GM19025 (cell line): ENCODE measurements around the gene AGT.
"Not testable (repeated sequence)": the region's sequence is repeated elsewhere in the genome, so short reads cannot be mapped to it uniquely, and the experiment has no call there.

Experiments used
- ATAC-seq: cut with Tn5 transposase; IDR thresholded peaks from one replicate; pipeline ENCODE4 v1.9.1; 2021; ENCODE audit warnings: mild to moderate bottlenecking, low read depth, moderate library complexity; ENCODE audit not compliant: unreplicated experiment

AGT gene

GRCh38 chr1:230708631-230709580, 5.0 kb downstream of the AGT start:
- no peak for ATAC-seq

DNA sequence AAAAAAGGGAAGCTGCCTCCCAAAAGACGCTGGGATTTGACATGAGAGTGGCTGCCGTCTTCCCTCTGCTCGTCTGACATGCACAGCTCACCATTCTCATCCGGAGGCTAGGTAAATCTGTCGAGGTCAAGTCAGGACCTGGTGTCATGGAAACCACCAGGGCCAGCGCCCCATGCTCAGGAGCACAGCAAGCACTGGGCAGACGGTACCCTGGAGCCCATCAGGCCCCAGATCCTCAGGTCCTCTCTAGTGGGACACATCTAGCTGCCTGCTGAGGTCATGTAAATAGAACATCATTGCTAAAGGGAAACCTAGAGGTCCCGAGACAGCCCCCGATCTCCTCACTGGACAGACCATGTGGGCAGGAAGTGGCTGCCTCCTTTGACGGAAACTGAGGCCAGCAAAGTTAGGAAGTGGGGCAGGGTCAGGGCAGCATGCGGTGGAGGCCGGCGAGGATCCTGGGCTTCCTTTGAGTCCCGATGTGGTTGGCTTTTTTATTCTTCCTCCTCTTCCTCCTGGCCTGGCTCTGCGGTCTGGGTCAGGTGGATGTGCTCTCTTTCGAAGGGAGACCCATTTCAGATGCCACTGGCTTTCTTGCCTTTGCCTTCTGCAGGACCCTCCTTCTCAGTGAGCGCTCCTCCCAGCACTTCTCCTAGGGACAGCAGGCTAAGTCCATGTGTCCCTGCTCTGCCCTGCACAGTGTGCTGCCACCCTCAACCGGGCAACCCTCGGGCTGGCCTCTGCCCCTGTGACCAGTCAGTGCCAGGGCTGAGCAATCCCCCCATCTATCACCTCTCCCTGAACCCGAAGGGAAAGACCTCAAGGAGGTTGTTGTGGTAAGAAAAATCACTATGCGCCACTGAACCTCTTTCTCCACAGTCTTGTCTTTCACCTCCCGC, 5.9 kb downstream of the AGT start:
- ATAC-seq, result no peak

DNA sequence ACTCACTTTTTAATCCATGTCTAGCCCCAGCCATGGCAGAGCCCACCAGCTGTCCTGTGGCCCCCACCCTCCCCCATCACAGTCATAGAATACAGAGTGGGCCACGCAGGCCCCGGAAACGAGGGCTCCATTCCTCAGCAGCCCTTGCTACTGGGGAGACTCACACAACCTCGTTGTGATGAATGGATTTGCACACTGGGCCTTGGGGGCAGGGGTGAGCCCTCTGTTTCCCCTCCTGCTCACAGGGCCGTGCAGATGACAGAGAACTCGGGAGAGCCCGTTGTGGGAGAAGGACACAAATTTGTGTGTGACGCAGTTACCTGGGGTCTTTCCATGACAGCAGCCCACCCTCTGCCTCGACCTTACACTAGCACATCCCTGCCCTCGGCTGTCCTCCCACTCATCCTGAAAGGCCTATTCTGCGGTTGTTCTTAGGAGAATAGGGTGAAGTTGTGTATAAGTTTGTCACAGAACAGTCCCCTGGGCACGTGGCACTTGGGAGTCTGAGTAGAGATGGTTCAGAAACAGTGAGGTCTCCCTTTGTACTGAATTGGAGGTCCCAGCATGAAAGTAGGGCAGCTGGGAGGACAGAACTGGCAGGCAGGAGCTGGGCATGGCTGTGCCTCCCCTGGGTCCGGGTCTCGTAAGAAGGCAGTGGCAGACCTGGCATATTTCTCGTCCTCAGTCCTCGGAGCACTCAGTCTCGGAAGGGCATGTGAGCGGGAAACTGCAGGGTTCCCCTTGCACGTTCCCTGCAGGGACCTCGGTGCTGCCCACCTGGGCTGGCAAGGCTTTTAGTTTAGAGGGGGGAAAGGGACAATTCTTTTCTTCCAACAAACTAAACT, 6.8 kb downstream of the AGT start:
- no peak for ATAC-seq

- ATAC-seq, result no peak
Measured at GRCh38 chr1:230706020-230706699, 7.8 kb downstream of the AGT start.

GRCh38 chr1:230705289-230706019, 8.5 kb downstream of the AGT start:
- ATAC-seq, result no peak

- no peak for ATAC-seq
Measured at GRCh38 chr1:230704830-230705229, 9.1 kb downstream of the AGT start.

GRCh38 chr1:230703679-230704385, 10.1 kb downstream of the AGT start:
- ATAC-seq, result no peak

DNA sequence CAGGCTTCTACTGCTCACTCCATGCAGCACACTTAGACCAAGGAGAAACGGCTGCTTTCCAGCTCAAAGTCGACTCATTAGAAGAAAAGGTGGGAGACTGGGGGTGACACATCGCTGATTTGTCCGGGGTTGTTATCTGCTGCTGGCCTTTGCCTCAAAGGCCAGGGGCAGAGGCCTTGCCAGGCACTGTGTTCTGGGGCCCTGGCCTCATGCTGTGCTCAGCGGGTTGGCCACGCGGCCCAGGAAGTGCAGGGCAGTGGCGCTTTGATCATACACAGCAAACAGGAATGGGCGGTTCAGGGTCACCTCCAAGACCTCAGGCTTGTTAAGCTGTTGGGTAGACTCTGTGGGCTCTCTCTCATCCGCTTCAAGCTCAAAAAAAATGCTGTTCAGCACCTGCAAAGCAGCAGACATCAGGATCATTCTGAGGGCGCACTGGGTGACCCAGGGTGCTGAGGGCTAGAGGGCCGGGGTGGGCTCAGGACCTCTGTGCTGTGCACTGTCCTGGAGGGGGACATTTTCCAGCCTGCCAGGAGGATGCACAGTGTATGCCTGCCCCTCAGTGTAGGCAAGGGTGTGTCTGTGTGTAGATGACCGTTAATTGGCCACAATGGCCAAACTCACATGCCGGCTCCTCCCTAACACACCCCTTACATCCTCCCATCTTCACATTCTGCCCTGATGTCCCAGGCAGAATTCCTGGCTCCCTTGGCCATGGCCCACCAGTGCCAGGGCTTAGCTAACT, 10.8 kb downstream of the AGT start:
- ATAC-seq, result no peak

GRCh38 chr1:230701895-230702768, 11.8 kb downstream of the AGT start:
- no peak for ATAC-seq

DNA sequence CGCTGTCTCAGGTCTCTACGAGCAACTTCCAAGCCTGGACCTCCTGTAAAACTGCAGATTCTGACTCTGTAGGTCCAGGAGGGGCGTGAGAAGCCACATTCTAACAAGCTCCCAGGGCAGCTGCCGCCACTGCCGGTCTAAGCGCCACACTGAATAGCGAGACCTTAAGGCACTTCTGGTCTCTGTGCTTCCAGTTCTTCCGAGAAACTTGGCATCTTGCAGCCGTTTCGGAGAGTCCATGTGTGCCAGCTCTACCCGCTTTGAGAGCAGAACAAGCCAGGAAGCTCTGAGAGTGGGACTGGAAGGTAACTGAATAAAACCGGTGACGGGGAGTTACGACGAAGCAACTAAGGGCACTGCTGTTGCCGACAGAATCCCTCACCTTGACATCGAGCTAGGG, 12.5 kb downstream of the AGT start:
- no peak for ATAC-seq

DNA sequence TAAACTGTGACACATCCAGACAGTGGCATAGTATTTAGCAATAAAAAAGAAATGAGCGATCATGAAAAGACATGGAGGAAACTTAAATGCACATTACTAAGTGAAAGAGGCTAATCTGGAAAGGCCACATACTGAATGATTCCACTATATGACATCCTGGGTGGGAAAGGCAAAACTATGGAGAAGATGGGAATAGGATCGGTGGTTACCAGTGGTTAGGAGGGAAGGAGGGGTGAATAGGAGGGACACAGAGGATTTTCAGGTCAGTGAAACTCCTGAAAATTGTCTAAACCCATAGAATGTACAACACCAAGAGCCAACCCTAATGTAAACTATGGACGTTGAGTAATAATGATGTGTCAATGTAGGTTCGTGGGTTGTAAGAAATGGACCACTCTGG, 13.8 kb downstream of the AGT start:
- no peak for ATAC-seq

DNA sequence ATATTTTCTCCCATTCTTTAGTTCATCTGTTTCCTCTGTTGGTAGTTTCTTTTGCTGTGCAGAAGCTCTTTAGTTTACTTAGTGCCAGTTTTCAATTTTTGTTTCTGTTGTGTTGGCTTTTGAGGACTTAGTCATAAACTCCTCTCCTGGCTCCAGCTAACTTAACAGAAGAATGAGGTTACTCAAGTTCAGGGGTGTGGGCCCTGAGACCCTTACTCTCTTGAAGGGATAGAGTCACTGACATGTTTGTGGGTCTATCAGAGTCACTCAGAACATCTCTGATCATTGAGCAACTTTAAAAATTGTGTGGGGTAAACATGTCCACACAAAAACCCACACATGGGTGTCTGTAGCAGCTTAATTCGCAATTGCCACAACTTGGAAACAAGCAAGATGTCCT, 14.2 kb downstream of the AGT start:
- ATAC-seq, result no peak

DNA sequence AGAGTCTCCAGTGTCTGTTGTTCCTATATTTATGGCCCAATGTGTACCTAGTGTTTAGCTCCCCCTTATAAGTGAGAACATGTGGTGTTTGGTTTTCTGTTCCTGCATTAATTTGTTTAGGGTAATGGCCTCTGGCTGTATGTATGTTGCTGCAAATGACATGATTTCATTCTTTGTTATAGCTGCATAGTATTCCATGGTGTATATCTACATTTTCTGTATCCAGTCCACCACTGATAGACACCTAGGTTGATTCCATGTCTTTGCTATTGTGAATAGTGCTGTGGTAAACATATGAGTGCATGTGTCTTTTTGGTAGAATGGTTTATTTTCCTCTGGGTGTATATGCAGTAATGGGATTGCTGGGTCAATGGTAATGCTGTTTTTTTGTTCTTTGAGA, 15.0 kb downstream of the AGT start:
- not testable (repeated sequence) for ATAC-seq

DNA sequence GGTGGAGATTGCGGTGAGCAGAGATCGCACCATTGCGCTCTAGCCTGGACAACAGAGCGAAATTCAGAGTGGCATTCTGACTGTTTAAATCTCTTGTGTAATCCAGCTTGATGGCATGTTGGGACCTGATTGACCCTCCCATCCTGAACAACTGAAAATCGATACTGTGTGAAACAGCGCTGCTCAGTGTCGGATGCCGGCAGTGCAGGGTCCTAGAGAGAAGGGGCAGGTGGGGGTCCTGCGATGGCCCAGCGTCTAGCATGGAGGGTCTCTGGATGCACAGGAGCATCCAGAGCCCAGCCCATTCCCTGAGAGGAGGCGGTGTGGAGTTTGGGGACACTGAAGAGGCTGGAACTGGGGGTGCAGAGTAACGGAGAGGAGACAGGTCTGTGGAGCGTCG, 15.8 kb downstream of the AGT start:
- no peak for ATAC-seq

DNA sequence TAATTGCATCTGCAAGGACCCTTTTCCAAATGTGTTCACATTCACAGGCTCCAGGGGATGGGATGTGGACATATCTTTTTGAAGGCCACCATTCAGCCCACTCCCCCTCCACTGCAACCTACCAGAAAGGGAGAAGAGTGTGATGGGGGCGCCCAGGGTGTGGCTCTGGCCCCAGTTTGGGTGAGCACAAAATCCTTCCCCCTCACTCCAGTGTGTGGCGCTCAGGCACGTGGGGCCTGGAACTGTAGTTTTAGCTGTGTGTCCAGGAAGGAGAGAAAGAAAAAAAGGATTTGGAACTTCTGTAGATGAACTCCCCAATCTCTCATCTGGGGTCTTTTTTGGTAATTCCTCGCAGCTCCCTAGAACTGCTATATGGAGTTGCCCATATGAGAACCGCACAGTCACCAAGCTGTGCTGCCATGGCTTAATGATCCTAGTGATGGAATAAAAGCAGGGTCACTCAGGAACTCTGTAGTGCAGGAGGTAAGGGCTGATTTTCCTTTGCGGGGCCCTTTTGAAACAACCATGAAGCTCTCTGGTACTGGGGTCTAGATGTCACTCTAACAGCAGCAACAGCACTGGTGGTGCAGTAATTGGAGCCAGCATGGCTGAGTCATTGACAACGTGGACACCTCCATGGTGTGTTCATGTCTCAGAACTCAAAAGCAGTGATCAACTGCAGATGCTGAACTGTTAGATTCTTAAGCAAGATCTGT, 17.0 kb downstream of the AGT start:
- ATAC-seq, result no peak

GRCh38 chr1:230696218-230696617, 17.7 kb downstream of the AGT start:
- ATAC-seq, result no peak
